ENCODE measurements around the gene CFAP53.

Gene CFAP53

GRCh38 chr18:50281972-50282520, 15.8 kb upstream of the CFAP53 start:
- H3K27ac ChIP-seq (ENCODE audit: low read depth, low read length) = peak overlapping the region; percentile 88
- H3K9me3 ChIP-seq (ENCODE audit: control insufficient read depth in 5 of 5, low read length in 5 of 5) = no peaks in the 10 kb centered on the region
- peaks cover 8 to 42% (median 36%) of the 10 kb centered on the region in 5 donors for H3K4me1 ChIP-seq (ENCODE audit: control insufficient read depth in 5 of 5, insufficient read depth in 5 of 5, low read length in 5 of 5)
- peak overlapping the region; percentile 11 to 100 (median 94) for H3K4me3 ChIP-seq (ENCODE audit: low read depth in 1 of 5, low read length in 5 of 5)
- H3K9ac ChIP-seq (ENCODE audit: low read length in 5 of 5) = peak overlapping the region in 4 of 5 donors; percentile 68 to 98 (median 83)
- peaks cover 4 to 57% (median 43%) of the 10 kb centered on the region in 5 donors for H3K36me3 ChIP-seq (ENCODE audit: control insufficient read depth in 5 of 5, insufficient read depth in 5 of 5, low read length in 5 of 5)
- no peaks in the 10 kb centered on the region for H3K27me3 ChIP-seq (ENCODE audit: control insufficient read depth in 5 of 5, insufficient read depth in 4 of 5, low read length in 5 of 5)

GRCh38 chr18:50281295-50281971, 15.1 kb upstream of the CFAP53 start, which contains the start of gene MBD1:
Gene MBD1 (minus strand): TSS chr18:50281523. CDS start chr18:50279992, 1,531 bp downstream.
- H3K27ac ChIP-seq (ENCODE audit: low read depth, low read length) = peak within 1 kb of the TSS; percentile 88
- H3K9ac ChIP-seq (ENCODE audit: low read length in 5 of 5) = peak within 1 kb of the TSS; percentile 73 to 100 (median 97)
- H3K36me3 ChIP-seq (ENCODE audit: control insufficient read depth in 5 of 5, insufficient read depth in 5 of 5, low read length in 5 of 5) = peaks cover 4 to 63% (median 49%) of the 10 kb centered on the region in 5 donors
- peak within 1 kb of the TSS; percentile 92 to 100 (median 96) for H3K4me3 ChIP-seq (ENCODE audit: low read depth in 1 of 5, low read length in 5 of 5)
- no peaks in the 10 kb centered on the region for H3K27me3 ChIP-seq (ENCODE audit: control insufficient read depth in 5 of 5, insufficient read depth in 4 of 5, low read length in 5 of 5)
- no peaks in the 10 kb centered on the region for H3K9me3 ChIP-seq (ENCODE audit: control insufficient read depth in 5 of 5, low read length in 5 of 5)
- H3K4me1 ChIP-seq (ENCODE audit: control insufficient read depth in 5 of 5, insufficient read depth in 5 of 5, low read length in 5 of 5) = peaks cover 4 to 36% (median 30%) of the 10 kb centered on the region in 5 donors

GRCh38 chr18:50280707-50281294, 14.5 kb upstream of the CFAP53 start:
- peak overlapping the region; percentile 88 for H3K27ac ChIP-seq (ENCODE audit: low read depth, low read length)
- peak overlapping the region; percentile 73 to 100 (median 97) for H3K9ac ChIP-seq (ENCODE audit: low read length in 5 of 5)
- H3K27me3 ChIP-seq (ENCODE audit: control insufficient read depth in 5 of 5, insufficient read depth in 4 of 5, low read length in 5 of 5) = no peaks in the 10 kb centered on the region
- H3K4me1 ChIP-seq (ENCODE audit: control insufficient read depth in 5 of 5, insufficient read depth in 5 of 5, low read length in 5 of 5) = peaks cover 4 to 30% (median 27%) of the 10 kb centered on the region in 5 donors
- H3K9me3 ChIP-seq (ENCODE audit: control insufficient read depth in 5 of 5, low read length in 5 of 5) = no peaks in the 10 kb centered on the region
- H3K36me3 ChIP-seq (ENCODE audit: control insufficient read depth in 5 of 5, insufficient read depth in 5 of 5, low read length in 5 of 5) = peaks cover 8 to 67% (median 55%) of the 10 kb centered on the region in 5 donors
- peak overlapping the region; percentile 92 to 100 (median 96) for H3K4me3 ChIP-seq (ENCODE audit: low read depth in 1 of 5, low read length in 5 of 5)

DNA sequence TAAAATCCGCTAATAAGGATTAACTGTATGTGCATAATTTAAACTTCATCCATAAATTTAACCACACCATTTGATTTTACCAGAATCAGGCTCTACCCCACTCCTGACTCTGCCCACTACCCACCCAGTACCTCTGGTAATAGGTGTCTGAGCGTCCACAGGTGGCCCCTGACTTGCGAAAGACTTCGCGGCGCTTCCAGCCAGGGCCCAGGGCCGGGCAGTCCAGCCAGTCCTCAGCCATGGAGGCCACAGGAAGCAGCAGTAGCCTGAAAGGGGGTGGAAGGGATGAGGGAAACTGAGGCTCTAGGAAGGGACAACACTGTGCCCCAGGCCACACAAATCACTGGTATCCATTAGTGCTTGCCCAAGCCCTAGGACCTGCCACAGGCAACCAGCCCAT, 13.5 kb upstream of the CFAP53 start:
- Histone ChIP-seq H3K9me3 (ENCODE audit: control insufficient read depth in 5 of 5, low read length in 5 of 5) (no peaks in the 10 kb centered on the region), H3K4me3 (ENCODE audit: low read depth in 1 of 5, low read length in 5 of 5) (peak overlapping the region in 2 of 5 donors; percentile 96 to 100), H3K36me3 (ENCODE audit: control insufficient read depth in 5 of 5, insufficient read depth in 5 of 5, low read length in 5 of 5) (peaks cover 8 to 67% (median 59%) of the 10 kb centered on the region in 5 donors), H3K27me3 (ENCODE audit: control insufficient read depth in 5 of 5, insufficient read depth in 4 of 5, low read length in 5 of 5) (no peaks in the 10 kb centered on the region), H3K9ac (ENCODE audit: low read length in 5 of 5) (peak overlapping the region; percentile 35 to 100 (median 97)), H3K27ac (ENCODE audit: low read depth, low read length) (no peak overlapping the region), H3K4me1 (ENCODE audit: control insufficient read depth in 5 of 5, insufficient read depth in 5 of 5, low read length in 5 of 5) (peaks cover 4 to 30% (median 27%) of the 10 kb centered on the region in 5 donors)

GRCh38 chr18:50277942-50278341, 11.6 kb upstream of the CFAP53 start:
- Histone ChIP-seq H3K27ac (ENCODE audit: low read depth, low read length) (no peak overlapping the region), H3K4me1 (ENCODE audit: control insufficient read depth in 5 of 5, insufficient read depth in 5 of 5, low read length in 5 of 5) (peaks cover 4 to 30% (median 27%) of the 10 kb centered on the region in 5 donors), H3K9me3 (ENCODE audit: control insufficient read depth in 5 of 5, low read length in 5 of 5) (no peaks in the 10 kb centered on the region), H3K27me3 (ENCODE audit: control insufficient read depth in 5 of 5, insufficient read depth in 4 of 5, low read length in 5 of 5) (no peaks in the 10 kb centered on the region), H3K4me3 (ENCODE audit: low read depth in 1 of 5, low read length in 5 of 5) (no peak overlapping the region), H3K36me3 (ENCODE audit: control insufficient read depth in 5 of 5, insufficient read depth in 5 of 5, low read length in 5 of 5) (peaks cover 8 to 67% (median 59%) of the 10 kb centered on the region in 5 donors), H3K9ac (ENCODE audit: low read length in 5 of 5) (no peak overlapping the region)

- peaks cover 10 to 75% (median 68%) of the 10 kb centered on the region in 5 donors for H3K36me3 ChIP-seq (ENCODE audit: control insufficient read depth in 5 of 5, insufficient read depth in 5 of 5, low read length in 5 of 5)
These were observed 10.2 kb upstream of the CFAP53 start for GRCh38 chr18:50276452-50276851.

GRCh38 chr18:50275503-50276036, 9.3 kb upstream of the CFAP53 start:
- Histone ChIP-seq H3K27me3 (ENCODE audit: control insufficient read depth in 5 of 5, insufficient read depth in 4 of 5, low read length in 5 of 5) (no peaks in the 10 kb centered on the region), H3K9ac (ENCODE audit: low read length in 5 of 5) (no peak overlapping the region), H3K9me3 (ENCODE audit: control insufficient read depth in 5 of 5, low read length in 5 of 5) (no peaks in the 10 kb centered on the region), H3K27ac (ENCODE audit: low read depth, low read length) (no peak overlapping the region), H3K36me3 (ENCODE audit: control insufficient read depth in 5 of 5, insufficient read depth in 5 of 5, low read length in 5 of 5) (peaks cover 18 to 83% (median 75%) of the 10 kb centered on the region in 5 donors), H3K4me1 (ENCODE audit: control insufficient read depth in 5 of 5, insufficient read depth in 5 of 5, low read length in 5 of 5) (peaks cover 2 to 16% (median 12%) of the 10 kb centered on the region in 5 donors), H3K4me3 (ENCODE audit: low read depth in 1 of 5, low read length in 5 of 5) (no peak overlapping the region)

More at GRCh38 chr18:50276452-50276851, 10.2 kb upstream of the CFAP53 start:
- no peaks in the 10 kb centered on the region for H3K27me3 ChIP-seq (ENCODE audit: control insufficient read depth in 5 of 5, insufficient read depth in 4 of 5, low read length in 5 of 5)
- no peak overlapping the region for H3K27ac ChIP-seq (ENCODE audit: low read depth, low read length)
- no peaks in the 10 kb centered on the region for H3K9me3 ChIP-seq (ENCODE audit: control insufficient read depth in 5 of 5, low read length in 5 of 5)
- H3K4me3 ChIP-seq (ENCODE audit: low read depth in 1 of 5, low read length in 5 of 5) = no peak overlapping the region
- H3K9ac ChIP-seq (ENCODE audit: low read length in 5 of 5) = no peak overlapping the region
- peaks cover 4 to 22% (median 18%) of the 10 kb centered on the region in 5 donors for H3K4me1 ChIP-seq (ENCODE audit: control insufficient read depth in 5 of 5, insufficient read depth in 5 of 5, low read length in 5 of 5)

GRCh38 chr18:50274941-50275340, 8.6 kb upstream of the CFAP53 start:
- H3K9ac ChIP-seq (ENCODE audit: low read length in 5 of 5) = no peak overlapping the region
- no peak overlapping the region for H3K4me3 ChIP-seq (ENCODE audit: low read depth in 1 of 5, low read length in 5 of 5)
- H3K4me1 ChIP-seq (ENCODE audit: control insufficient read depth in 5 of 5, insufficient read depth in 5 of 5, low read length in 5 of 5) = peaks cover 0 to 10% (median 6%) of the 10 kb centered on the region in 5 donors
- no peak overlapping the region for H3K27ac ChIP-seq (ENCODE audit: low read depth, low read length)
- no peaks in the 10 kb centered on the region for H3K9me3 ChIP-seq (ENCODE audit: control insufficient read depth in 5 of 5, low read length in 5 of 5)
- H3K27me3 ChIP-seq (ENCODE audit: control insufficient read depth in 5 of 5, insufficient read depth in 4 of 5, low read length in 5 of 5) = no peaks in the 10 kb centered on the region
- H3K36me3 ChIP-seq (ENCODE audit: control insufficient read depth in 5 of 5, insufficient read depth in 5 of 5, low read length in 5 of 5) = peaks cover 18 to 90% (median 79%) of the 10 kb centered on the region in 5 donors

DNA sequence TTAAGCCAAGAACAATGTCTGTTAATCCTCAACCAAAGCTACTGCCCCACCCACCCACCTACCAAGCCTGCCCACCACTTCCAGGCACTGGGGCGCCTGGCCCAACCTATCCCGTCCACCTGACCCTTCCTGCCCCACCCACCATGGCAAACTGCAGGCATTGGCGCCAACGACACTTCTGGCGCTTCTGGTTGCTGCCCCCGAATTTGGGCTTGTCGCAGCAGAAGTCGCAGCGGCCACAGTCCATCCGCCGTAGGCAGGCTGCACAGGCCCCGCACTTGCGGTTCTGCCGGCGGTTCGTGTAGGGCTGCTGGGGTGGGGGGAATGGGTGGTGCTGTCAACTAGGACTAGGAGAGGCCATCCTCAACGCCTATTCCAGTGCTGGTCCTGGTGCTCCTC, 7.7 kb upstream of the CFAP53 start:
- peaks cover 18 to 93% (median 86%) of the 10 kb centered on the region in 5 donors for H3K36me3 ChIP-seq (ENCODE audit: control insufficient read depth in 5 of 5, insufficient read depth in 5 of 5, low read length in 5 of 5)
- H3K4me1 ChIP-seq (ENCODE audit: control insufficient read depth in 5 of 5, insufficient read depth in 5 of 5, low read length in 5 of 5) = peaks cover 0 to 3% (median 0%) of the 10 kb centered on the region in 5 donors
- H3K27me3 ChIP-seq (ENCODE audit: control insufficient read depth in 5 of 5, insufficient read depth in 4 of 5, low read length in 5 of 5) = no peaks in the 10 kb centered on the region
- no peak overlapping the region for H3K27ac ChIP-seq (ENCODE audit: low read depth, low read length)
- no peaks in the 10 kb centered on the region for H3K9me3 ChIP-seq (ENCODE audit: control insufficient read depth in 5 of 5, low read length in 5 of 5)
- H3K4me3 ChIP-seq (ENCODE audit: low read depth in 1 of 5, low read length in 5 of 5) = no peak overlapping the region
- H3K9ac ChIP-seq (ENCODE audit: low read length in 5 of 5) = no peak overlapping the region
